ENCODE data around the gene MAPK7. TPM values are rescaled to one million over a fixed set of nuclear protein-coding genes. Genes with fewer than 3 reads are reported as not detected.

The MAPK7 gene
- total and polyA plus RNA-seq, 10 of the 15 experiments (the other 5 are each of a cell fraction or from before 2014, with no cell fraction given) = 0.37 to 13.5 (median 5.6) TPM

DNA sequence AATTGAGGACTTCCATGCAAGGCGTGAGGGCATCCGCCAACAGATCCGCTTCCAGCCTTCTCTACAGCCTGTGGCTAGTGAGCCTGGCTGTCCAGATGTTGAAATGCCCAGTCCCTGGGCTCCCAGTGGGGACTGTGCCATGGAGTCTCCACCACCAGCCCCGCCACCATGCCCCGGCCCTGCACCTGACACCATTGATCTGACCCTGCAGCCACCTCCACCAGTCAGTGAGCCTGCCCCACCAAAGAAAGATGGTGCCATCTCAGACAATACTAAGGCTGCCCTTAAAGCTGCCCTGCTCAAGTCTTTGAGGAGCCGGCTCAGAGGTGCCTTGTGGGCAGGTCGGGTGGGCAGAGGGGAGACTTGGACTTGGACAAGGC is 3.1 kb downstream of the MAPK7 start:
- H3K27me3 ChIP-seq (replicated peaks in 1 of 2; ENCODE audit: control insufficient read depth in 2 of 2, insufficient read depth in 2 of 2, low read length in 1 of 2) = no peaks in the 10 kb centered on the region
- no peaks in the 10 kb centered on the region for H3K9me3 ChIP-seq (replicated peaks; ENCODE audit: control insufficient read depth, insufficient read depth, low read length)
- ChIA-PET CTCF (no interaction called here), POLR2A (no interaction called here), SMC1A (ENCODE audit: uncharacterized antibody, unreplicated experiment) (no interaction called here), RAD21 (ENCODE audit: unreplicated experiment) (no interaction called here)
- WGBS (ENCODE audit: insufficient coverage, insufficient replicate concordance, low lambda C conversion rate, missing lambda C conversion rate) = 93% methylated on average over 7 of the region's 7 CpGs
- H4K20me1 ChIP-seq (ENCODE audit: control insufficient read depth, insufficient read depth) = no peaks in the 10 kb centered on the region
- BruUV-seq (replicated peaks) = no TSS peak
- intact Hi-C loops (cut with micrococcal nuclease; ENCODE audit: unreplicated experiment) = no loop called here
- H3K4me2 ChIP-seq (ENCODE audit: control insufficient read depth, insufficient read depth) = no peak overlapping the region
- H3K4me3 ChIP-seq = no peak overlapping the region
- DNase-seq (ENCODE audit: low read depth, low spot score) = no peak
- no peak for FAIRE-seq
- no peak for ATAC-seq
- no peak overlapping the region for H3K9ac ChIP-seq (ENCODE audit: control insufficient read depth, insufficient read depth, low read length)
- H3K36me3 ChIP-seq (ENCODE audit: control insufficient read depth in 2 of 2, insufficient read depth in 2 of 2, low read length in 1 of 2) = peaks cover 4 to 18% of the 10 kb centered on the region in 2 experiments
- no peak overlapping the region for H3K27ac ChIP-seq (ENCODE audit: control insufficient read depth, insufficient read depth)
- H3K79me2 ChIP-seq (ENCODE audit: control insufficient read depth, insufficient read depth, low read length) = peaks cover 4% of the 10 kb centered on the region
- H3K4me1 ChIP-seq (ENCODE audit: control insufficient read depth, insufficient read depth, low read length) = no peaks in the 10 kb centered on the region
- H2AFZ ChIP-seq (ENCODE audit: control insufficient read depth, low read depth, low read length) = no peak overlapping the region
- in situ Hi-C loops (cut with MboI) = no loop called here
- TF ChIP-seq ZSCAN29 (IDR thresholded peaks at IDR 0.05) (no peak), NFYB (IDR thresholded peaks at IDR 0.05; ENCODE audit: insufficient read depth, low read depth, low read length) (no peak), MTA3 (IDR thresholded peaks at IDR 0.05; ENCODE audit: borderline replicate concordance, low read length) (no peak), ZNF207 (IDR thresholded peaks at IDR 0.05; ENCODE audit: borderline replicate concordance) (no peak), ZNF622 (IDR thresholded peaks at IDR 0.05) (no peak), ZNF217 (IDR thresholded peaks at IDR 0.05) (no peak), TCF7 (IDR thresholded peaks at IDR 0.05; ENCODE audit: borderline replicate concordance) (no peak), POLR2AphosphoS2 (IDR thresholded peaks at IDR 0.05; ENCODE audit: low read depth, low read length) (no peak), MYB (IDR thresholded peaks at IDR 0.05; ENCODE audit: borderline replicate concordance, low read depth, low read length) (no peak), BRCA1 (IDR thresholded peaks at IDR 0.05; ENCODE audit: low read depth, low read length) (no peak), NR2F1 (conservative IDR thresholded peaks at IDR 0.05) (no peak), CBX3 (IDR thresholded peaks at IDR 0.05; ENCODE audit: borderline replicate concordance, low read depth) (no peak)
- TF ChIP-seq, protein P1, sequence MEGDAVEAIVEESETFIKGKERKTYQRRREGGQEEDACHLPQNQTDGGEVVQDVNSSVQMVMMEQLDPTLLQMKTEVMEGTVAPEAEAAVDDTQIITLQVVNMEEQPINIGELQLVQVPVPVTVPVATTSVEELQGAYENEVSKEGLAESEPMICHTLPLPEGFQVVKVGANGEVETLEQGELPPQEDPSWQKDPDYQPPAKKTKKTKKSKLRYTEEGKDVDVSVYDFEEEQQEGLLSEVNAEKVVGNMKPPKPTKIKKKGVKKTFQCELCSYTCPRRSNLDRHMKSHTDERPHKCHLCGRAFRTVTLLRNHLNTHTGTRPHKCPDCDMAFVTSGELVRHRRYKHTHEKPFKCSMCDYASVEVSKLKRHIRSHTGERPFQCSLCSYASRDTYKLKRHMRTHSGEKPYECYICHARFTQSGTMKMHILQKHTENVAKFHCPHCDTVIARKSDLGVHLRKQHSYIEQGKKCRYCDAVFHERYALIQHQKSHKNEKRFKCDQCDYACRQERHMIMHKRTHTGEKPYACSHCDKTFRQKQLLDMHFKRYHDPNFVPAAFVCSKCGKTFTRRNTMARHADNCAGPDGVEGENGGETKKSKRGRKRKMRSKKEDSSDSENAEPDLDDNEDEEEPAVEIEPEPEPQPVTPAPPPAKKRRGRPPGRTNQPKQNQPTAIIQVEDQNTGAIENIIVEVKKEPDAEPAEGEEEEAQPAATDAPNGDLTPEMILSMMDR (IDR thresholded peaks at IDR 0.05 in 2 of 3, conservative IDR thresholded peaks at IDR 0.05 in 1 of 3; ENCODE audit: control insufficient read depth in 2 of 3, extremely low read depth in 1 of 3, insufficient read depth in 1 of 3, low read depth in 3 of 3, low read length in 3 of 3) = no peak
- TF ChIP-seq, protein P2, sequence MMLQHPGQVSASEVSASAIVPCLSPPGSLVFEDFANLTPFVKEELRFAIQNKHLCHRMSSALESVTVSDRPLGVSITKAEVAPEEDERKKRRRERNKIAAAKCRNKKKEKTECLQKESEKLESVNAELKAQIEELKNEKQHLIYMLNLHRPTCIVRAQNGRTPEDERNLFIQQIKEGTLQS (IDR thresholded peaks at IDR 0.05; ENCODE audit: borderline replicate concordance, extremely low read depth, low read depth, low read length) = no peak
- TF ChIP-seq, protein P3, sequence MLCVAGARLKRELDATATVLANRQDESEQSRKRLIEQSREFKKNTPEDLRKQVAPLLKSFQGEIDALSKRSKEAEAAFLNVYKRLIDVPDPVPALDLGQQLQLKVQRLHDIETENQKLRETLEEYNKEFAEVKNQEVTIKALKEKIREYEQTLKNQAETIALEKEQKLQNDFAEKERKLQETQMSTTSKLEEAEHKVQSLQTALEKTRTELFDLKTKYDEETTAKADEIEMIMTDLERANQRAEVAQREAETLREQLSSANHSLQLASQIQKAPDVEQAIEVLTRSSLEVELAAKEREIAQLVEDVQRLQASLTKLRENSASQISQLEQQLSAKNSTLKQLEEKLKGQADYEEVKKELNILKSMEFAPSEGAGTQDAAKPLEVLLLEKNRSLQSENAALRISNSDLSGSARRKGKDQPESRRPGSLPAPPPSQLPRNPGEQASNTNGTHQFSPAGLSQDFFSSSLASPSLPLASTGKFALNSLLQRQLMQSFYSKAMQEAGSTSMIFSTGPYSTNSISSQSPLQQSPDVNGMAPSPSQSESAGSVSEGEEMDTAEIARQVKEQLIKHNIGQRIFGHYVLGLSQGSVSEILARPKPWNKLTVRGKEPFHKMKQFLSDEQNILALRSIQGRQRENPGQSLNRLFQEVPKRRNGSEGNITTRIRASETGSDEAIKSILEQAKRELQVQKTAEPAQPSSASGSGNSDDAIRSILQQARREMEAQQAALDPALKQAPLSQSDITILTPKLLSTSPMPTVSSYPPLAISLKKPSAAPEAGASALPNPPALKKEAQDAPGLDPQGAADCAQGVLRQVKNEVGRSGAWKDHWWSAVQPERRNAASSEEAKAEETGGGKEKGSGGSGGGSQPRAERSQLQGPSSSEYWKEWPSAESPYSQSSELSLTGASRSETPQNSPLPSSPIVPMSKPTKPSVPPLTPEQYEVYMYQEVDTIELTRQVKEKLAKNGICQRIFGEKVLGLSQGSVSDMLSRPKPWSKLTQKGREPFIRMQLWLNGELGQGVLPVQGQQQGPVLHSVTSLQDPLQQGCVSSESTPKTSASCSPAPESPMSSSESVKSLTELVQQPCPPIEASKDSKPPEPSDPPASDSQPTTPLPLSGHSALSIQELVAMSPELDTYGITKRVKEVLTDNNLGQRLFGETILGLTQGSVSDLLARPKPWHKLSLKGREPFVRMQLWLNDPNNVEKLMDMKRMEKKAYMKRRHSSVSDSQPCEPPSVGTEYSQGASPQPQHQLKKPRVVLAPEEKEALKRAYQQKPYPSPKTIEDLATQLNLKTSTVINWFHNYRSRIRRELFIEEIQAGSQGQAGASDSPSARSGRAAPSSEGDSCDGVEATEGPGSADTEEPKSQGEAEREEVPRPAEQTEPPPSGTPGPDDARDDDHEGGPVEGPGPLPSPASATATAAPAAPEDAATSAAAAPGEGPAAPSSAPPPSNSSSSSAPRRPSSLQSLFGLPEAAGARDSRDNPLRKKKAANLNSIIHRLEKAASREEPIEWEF (IDR thresholded peaks at IDR 0.05; ENCODE audit: insufficient replicate concordance, low read depth, low read length) = no peak
- TF ChIP-seq, protein P4, sequence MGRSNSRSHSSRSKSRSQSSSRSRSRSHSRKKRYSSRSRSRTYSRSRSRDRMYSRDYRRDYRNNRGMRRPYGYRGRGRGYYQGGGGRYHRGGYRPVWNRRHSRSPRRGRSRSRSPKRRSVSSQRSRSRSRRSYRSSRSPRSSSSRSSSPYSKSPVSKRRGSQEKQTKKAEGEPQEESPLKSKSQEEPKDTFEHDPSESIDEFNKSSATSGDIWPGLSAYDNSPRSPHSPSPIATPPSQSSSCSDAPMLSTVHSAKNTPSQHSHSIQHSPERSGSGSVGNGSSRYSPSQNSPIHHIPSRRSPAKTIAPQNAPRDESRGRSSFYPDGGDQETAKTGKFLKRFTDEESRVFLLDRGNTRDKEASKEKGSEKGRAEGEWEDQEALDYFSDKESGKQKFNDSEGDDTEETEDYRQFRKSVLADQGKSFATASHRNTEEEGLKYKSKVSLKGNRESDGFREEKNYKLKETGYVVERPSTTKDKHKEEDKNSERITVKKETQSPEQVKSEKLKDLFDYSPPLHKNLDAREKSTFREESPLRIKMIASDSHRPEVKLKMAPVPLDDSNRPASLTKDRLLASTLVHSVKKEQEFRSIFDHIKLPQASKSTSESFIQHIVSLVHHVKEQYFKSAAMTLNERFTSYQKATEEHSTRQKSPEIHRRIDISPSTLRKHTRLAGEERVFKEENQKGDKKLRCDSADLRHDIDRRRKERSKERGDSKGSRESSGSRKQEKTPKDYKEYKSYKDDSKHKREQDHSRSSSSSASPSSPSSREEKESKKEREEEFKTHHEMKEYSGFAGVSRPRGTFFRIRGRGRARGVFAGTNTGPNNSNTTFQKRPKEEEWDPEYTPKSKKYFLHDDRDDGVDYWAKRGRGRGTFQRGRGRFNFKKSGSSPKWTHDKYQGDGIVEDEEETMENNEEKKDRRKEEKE (IDR thresholded peaks at IDR 0.05) = no peak
